ENCODE data around the gene CIBAR2. TPM values are rescaled to one million over a fixed set of nuclear protein-coding genes. Genes with fewer than 3 reads are reported as not detected.

Gene CIBAR2
- total RNA-seq, 4 donors from 2014 or later, result not detected

DNA sequence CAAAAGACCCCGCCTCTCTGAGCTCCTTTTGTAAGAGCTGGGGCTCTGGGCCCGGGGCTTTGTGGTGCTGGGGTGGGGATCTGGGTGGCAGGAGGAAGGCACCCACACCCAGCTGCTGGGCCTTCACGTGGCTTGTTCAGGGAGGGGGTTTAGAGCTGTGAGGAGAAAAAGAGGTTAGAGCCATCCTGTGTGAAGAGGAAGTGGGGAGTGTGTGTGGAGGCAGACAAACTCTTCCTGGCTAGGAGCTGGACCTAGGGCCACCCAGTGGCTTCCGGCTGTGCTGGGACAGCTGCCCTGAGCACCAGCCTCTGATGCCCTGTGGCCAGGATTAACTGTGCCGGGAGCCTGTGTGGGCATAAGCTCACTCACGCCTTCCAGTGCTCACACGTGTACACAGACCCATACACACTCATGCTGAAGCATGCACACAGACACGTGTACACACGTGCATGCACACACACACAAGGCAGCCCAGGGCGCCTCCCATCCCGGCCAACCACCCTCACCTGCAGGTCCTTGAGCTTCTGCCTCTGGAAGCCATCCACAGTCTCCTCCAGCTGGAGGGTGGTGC lies 7.4 kb downstream of the CIBAR2 start:
- no peaks in the 10 kb centered on the region for H3K9me3 ChIP-seq
- H3K36me3 ChIP-seq, result no peaks in the 10 kb centered on the region
- H3K4me1 ChIP-seq, result no peaks in the 10 kb centered on the region
- no peak for DNase-seq
- intact Hi-C loops (cut with DNase I), result no loop called here
- H3K27me3 ChIP-seq, result no peaks in the 10 kb centered on the region
- H3K27ac ChIP-seq, result no peak overlapping the region
- TF ChIP-seq, protein P1, sequence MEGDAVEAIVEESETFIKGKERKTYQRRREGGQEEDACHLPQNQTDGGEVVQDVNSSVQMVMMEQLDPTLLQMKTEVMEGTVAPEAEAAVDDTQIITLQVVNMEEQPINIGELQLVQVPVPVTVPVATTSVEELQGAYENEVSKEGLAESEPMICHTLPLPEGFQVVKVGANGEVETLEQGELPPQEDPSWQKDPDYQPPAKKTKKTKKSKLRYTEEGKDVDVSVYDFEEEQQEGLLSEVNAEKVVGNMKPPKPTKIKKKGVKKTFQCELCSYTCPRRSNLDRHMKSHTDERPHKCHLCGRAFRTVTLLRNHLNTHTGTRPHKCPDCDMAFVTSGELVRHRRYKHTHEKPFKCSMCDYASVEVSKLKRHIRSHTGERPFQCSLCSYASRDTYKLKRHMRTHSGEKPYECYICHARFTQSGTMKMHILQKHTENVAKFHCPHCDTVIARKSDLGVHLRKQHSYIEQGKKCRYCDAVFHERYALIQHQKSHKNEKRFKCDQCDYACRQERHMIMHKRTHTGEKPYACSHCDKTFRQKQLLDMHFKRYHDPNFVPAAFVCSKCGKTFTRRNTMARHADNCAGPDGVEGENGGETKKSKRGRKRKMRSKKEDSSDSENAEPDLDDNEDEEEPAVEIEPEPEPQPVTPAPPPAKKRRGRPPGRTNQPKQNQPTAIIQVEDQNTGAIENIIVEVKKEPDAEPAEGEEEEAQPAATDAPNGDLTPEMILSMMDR (IDR thresholded peaks at IDR 0.05), result no peak
- TF ChIP-seq POLR2A (IDR thresholded peaks at IDR 0.05), result no peak
- WGBS, 2 donors, result 69% methylated on average over 11 of the region's 11 CpGs
- H3K4me3 ChIP-seq (replicated peaks in 1 of 3), result no peak overlapping the region

DNA sequence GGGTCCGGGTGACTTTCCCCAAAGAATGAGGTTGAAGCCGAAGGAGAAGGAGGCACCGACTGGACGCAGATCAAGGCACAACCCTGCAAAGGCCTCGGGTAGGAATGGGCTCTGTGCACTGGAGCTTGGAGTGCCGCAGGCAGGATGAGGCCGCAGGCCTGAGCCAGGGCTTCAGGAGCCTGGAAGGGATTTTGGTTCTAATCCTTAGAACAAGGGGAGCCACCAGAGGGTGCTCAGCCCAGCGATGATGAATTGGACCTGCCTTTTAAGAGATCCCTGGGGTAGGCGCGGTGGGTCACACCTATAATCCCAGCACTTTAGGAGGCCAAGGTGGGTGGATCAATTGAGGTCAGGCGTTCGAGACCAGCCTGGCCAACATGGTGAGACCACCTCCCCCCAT lies 8.1 kb downstream of the CIBAR2 start:
- intact Hi-C loops (cut with DNase I), result no loop called here
- no peak for DNase-seq
- Histone ChIP-seq H3K9me3 (no peaks in the 10 kb centered on the region), H3K4me1 (no peaks in the 10 kb centered on the region), H3K36me3 (no peaks in the 10 kb centered on the region), H3K27me3 (no peaks in the 10 kb centered on the region), H3K27ac (no peak overlapping the region), H3K4me3 (replicated peaks in 1 of 3) (no peak overlapping the region)
- no peak for TF ChIP-seq POLR2A (IDR thresholded peaks at IDR 0.05)
- TF ChIP-seq, protein P1 (IDR thresholded peaks at IDR 0.05), result no peak
- 85 to 87% methylated on average over 12 of the region's 12 CpGs for WGBS, 2 donors

DNA sequence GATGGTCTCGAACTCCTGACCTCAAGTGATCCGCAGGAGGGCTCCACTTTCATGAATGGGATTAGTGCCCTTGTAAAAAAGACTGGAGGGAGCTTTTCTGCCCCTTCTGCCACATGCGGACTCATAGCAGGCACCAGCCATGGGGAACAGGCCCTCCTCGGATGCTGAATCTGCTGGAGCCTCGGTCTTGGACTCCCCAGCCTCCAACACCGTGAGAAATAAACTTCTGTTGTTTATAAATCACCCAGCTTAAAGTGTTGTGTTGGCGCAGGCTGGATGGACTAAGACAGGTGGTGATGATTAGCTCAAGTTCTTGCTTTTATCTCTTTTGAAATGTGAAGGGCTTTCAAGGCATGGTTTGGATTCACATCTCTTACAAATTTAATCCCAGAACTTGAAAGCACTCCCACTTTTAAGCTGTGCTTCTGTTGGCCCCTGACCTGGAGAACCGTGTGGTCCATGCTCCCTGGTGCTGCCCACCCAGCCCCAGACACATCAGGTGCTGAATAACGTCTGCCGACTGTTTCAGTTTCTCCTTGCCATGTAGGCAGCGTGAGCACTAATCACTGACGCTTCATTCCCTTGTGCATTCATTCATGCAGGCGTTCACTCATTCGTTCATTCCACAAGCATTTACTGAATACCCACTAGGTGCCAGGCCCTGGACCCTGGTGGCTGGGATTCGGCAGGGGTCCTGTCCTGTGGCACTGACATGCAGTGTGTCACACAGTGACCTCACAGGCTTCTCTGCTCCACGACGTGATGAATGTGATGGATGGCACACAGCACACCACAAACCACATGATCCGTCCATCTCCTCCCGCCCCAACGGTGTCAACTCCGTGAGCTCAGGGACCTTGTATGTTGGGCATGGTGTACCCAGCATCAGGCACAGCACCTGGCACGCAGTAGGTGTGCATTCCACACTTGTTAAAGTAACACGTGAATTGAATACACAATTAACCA lies 8.9 kb downstream of the CIBAR2 start:
- intact Hi-C loops (cut with DNase I), result no loop called here
- no peak for DNase-seq
- 89 to 92% methylated on average over 22 to 23 of the region's 23 CpGs for WGBS, 2 donors
- TF ChIP-seq, protein P1 (IDR thresholded peaks at IDR 0.05), result no peak
- TF ChIP-seq POLR2A (IDR thresholded peaks at IDR 0.05), result no peak
- Histone ChIP-seq H3K4me3 (replicated peaks in 1 of 3) (no peak overlapping the region), H3K9me3 (no peaks in the 10 kb centered on the region), H3K4me1 (no peaks in the 10 kb centered on the region), H3K36me3 (no peaks in the 10 kb centered on the region), H3K27me3 (no peaks in the 10 kb centered on the region), H3K27ac (no peak overlapping the region)

DNA sequence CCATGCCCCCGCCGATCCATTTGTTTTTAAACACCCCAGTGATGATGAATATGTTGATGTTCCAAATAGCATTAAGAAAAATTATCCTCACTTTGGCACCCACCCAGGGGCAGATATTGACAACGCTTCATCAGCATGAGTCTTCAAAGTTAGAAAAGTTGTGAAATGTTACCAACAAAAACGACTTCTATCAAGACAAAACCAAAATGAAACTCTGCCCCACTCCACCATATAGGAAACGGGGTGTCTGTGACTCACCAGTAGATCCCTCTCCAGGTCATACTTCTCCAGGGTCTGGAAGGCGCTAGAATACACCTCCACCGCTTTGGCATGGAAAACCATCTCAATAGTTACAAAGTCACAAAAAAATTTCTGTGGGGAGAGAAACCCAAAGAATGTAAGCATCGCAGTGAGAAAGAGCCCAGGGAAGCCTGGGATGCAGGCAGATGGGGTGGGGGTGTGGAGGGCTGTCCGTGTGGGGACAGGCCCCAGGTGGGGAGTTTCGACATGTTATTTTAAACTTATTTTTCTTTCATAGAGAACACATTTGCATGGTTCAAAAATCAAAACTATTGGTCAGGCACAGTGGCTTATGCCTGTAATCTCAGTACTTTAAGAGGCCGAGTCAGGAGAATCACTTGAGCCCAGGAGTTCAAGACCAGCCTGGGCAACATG lies 10.2 kb downstream of the CIBAR2 start:
- no peak overlapping the region for H3K27ac ChIP-seq
- no peak for DNase-seq
- no peak for TF ChIP-seq POLR2A (IDR thresholded peaks at IDR 0.05)
- TF ChIP-seq, protein P1 (IDR thresholded peaks at IDR 0.05), result no peak
- intact Hi-C loops (cut with DNase I), result no loop called here
- H3K4me3 ChIP-seq (replicated peaks in 1 of 3), result no peak overlapping the region
- no peaks in the 10 kb centered on the region for H3K36me3 ChIP-seq
- no peaks in the 10 kb centered on the region for H3K27me3 ChIP-seq
- 88 to 92% methylated on average over 11 of the region's 11 CpGs for WGBS, 2 donors
- H3K9me3 ChIP-seq, result no peaks in the 10 kb centered on the region
- H3K4me1 ChIP-seq, result no peaks in the 10 kb centered on the region
